K562 (cell line): ENCODE data around the gene LAMTOR4. TPM values are rescaled to one million over a fixed set of nuclear protein-coding genes. Genes with fewer than 3 reads are reported as not detected.
"Not testable (repeated sequence)": the region's sequence is repeated elsewhere in the genome, so short reads cannot be mapped to it uniquely, and the experiment has no call there.

Experiments used
- ATAC-seq: fragments of 200-7000 bp; cut with Tn5 transposase; 3 replicates; pipeline ENCODE4 v1.9.1; 2020; ENCODE audit warnings: moderate library complexity
- BruUV-seq: library from RNA; stranded (reverse); fragments of 400-500 nt; replicated peaks from 2 replicates; lab custom pipeline; 2021; lab: Mats Ljungman, UMichigan
- CTCF ChIA-PET: fragments of 300-600 bp; formaldehyde crosslinking; extraction: SDS; loops from one replicate; lab custom pipeline; 2021; ENCODE audit warnings: low intra/inter-chr PET ratio; lab: Yijun Ruan, JAX
- POLR2A ChIA-PET: fragments of 300-600, 350-650 bp; sonication (Branson Sonifier 250); formaldehyde crosslinking; extraction: SDS; loops from one replicate; lab custom pipeline; 2021; ENCODE audit warnings: antibody characterized with exemption, inconsistent platforms; lab: Yijun Ruan, JAX
- DNase-seq, 4 experiments: peaks; one replicate each; pipeline versions ENCODE4 v3.0.0 to v3.0.0-alpha.2; 2011 to 2018; ENCODE audit warnings: low spot score in 3 of 4, mixed read lengths in 3 of 4; ENCODE audit errors: extremely low read depth in 1 of 4
- FAIRE-seq: peaks from 2 replicates; lab custom pipeline; 2011; peaks lifted over from hg19 to GRCh38; lab: Jason Lieb, UNC
- H2AFZ ChIP-seq: 2 replicates; pipeline ENCODE4 v1.6.0; 2011; ENCODE audit warnings: low read depth, low read length, control low read depth, inconsistent platforms
- H3K27ac ChIP-seq: fragments of 200-600 bp; 3 replicates; pipeline ENCODE4 v1.8.0; 2011; ENCODE audit warnings: low read depth, mild to moderate bottlenecking, control low read depth, inconsistent platforms, low read length, moderate library complexity, mixed read lengths; ENCODE audit errors: extremely low read depth
- H3K27me3 ChIP-seq, 2 experiments: fragments of 300-600 bp in 1 of 2; 2 replicates in 1 of 2; 3 replicates in 1 of 2; pipeline versions ENCODE4 v1.6.0 to v1.8.0; 2011; ENCODE audit warnings: inconsistent platforms in 2 of 2, low read length in 2 of 2, mild to moderate bottlenecking in 1 of 2, mixed read lengths in 1 of 2, moderate library complexity in 1 of 2; ENCODE audit not compliant: control insufficient read depth in 2 of 2, insufficient read depth in 2 of 2
- H3K36me3 ChIP-seq: fragments of 300-600 bp; 3 replicates; pipeline ENCODE4 v1.8.0; 2011; ENCODE audit warnings: mild to moderate bottlenecking, low read length, inconsistent platforms; ENCODE audit not compliant: control insufficient read depth, insufficient read depth
- H3K4me1 ChIP-seq, 2 experiments: fragments of 200-600 bp in 1 of 2; replicated peaks in 1 of 2; 2 replicates in 1 of 2; 3 replicates in 1 of 2; pipeline versions ENCODE4 v1.5.1 to v1.8.0; 2011; ENCODE audit warnings: inconsistent platforms in 2 of 2, low read length in 2 of 2, mild to moderate bottlenecking in 1 of 2, mixed read lengths in 1 of 2, moderate library complexity in 1 of 2; ENCODE audit not compliant: control insufficient read depth in 2 of 2, insufficient read depth in 2 of 2
- H3K4me2 ChIP-seq: 2 replicates; pipeline ENCODE4 v1.6.1; 2011; ENCODE audit warnings: low read length, control low read depth, inconsistent platforms, mixed read lengths; ENCODE audit not compliant: insufficient read depth
- H3K4me3 ChIP-seq: fragments of 200-600 bp; sonication (generic), shearing (Covaris generic); 2 replicates; pipeline ENCODE4 v1.5.1; 2016; ENCODE audit warnings: control low read depth, inconsistent platforms
- H3K79me2 ChIP-seq: fragments of 200-600 bp; 3 replicates; pipeline ENCODE4 v1.8.0; 2011; ENCODE audit warnings: low read length, inconsistent platforms; ENCODE audit not compliant: control insufficient read depth, insufficient read depth
- H3K9ac ChIP-seq, 2 experiments: 2 replicates each; pipeline versions ENCODE4 v1.6.0 to v1.6.1; 2011; ENCODE audit warnings: low read depth in 2 of 2, low read length in 2 of 2, control low read depth in 1 of 2, inconsistent platforms in 1 of 2, mild to moderate bottlenecking in 1 of 2, mixed read lengths in 1 of 2; ENCODE audit not compliant: insufficient read depth in 1 of 2
- H3K9me1 ChIP-seq: one replicate; pipeline ENCODE4 v1.6.0; 2011; ENCODE audit warnings: inconsistent platforms, mild to moderate bottlenecking, low read length, moderate library complexity; ENCODE audit not compliant: control insufficient read depth, insufficient read depth
- H3K9me3 ChIP-seq: replicated peaks from 2 replicates; pipeline ENCODE4 v1.5.1; 2011; ENCODE audit warnings: low read depth, low read length, inconsistent platforms; ENCODE audit not compliant: control insufficient read depth, insufficient read depth
- H4K20me1 ChIP-seq: replicated peaks from 2 replicates; pipeline ENCODE4 v1.6.1; 2011; ENCODE audit warnings: low read length, inconsistent platforms, mixed read lengths; ENCODE audit not compliant: control insufficient read depth, insufficient read depth
- L3MBTL2 ChIP-seq: fragments of 450-650 bp; IDR thresholded peaks from 2 replicates; pipeline ENCODE4 v1.6.1; 2016; ENCODE audit warnings: mild to moderate bottlenecking, moderate library complexity
- ZNF121 ChIP-seq: sonication (generic); formaldehyde crosslinking; conservative IDR thresholded peaks from 2 replicates; pipeline ENCODE4 v1.8.0; 2022; ENCODE audit warnings: missing genetic modification reagents
- WGBS: fragments of 100-300 bp; shearing (Covaris generic); methylation state at CpG from one replicate; pipeline ENCODE4 v1.1.6; 2016; ENCODE audit warnings: low coverage, mixed read lengths; ENCODE audit not compliant: insufficient coverage; ENCODE audit errors: missing lambda C conversion rate; 5-methylcytosine and 5-hydroxymethylcytosine counted together
- in situ Hi-C: fragments of 300-500 bp; cut with MboI; formaldehyde crosslinking; loops from 4 replicates; pipeline ENCODE4 v1.15.0; 2018; ENCODE audit warnings: inconsistent platforms, mixed read lengths
- intact Hi-C: fragments of 100-400 bp; cut with micrococcal nuclease; formaldehyde crosslinking; loops from 2 replicates; pipeline ENCODE4 v1.14.2; 2022
- polyA plus RNA-seq, 8 experiments: library from polyadenylated mRNA; depleted of rRNA in 4 of 8; stranded (reverse) in 5 of 8; unstranded in 3 of 8; fragments of >200 nt; fragmentation: Nextera tagmentation in 2 of 8; fragmentation: Illumina TruSeq in 1 of 8; extraction: Ambion mirVana in 2 of 8; extraction: Trizol in 1 of 8; gene quantifications; 2 replicates each; pipeline versions ENCODE4 v1.2.1 to v1.2.3, GENCODE V29; 2011 to 2014; ENCODE audit warnings: inconsistent platforms in 1 of 8, missing spikeins in 1 of 8
- total RNA-seq, 7 experiments: library from RNA; depleted of rRNA in 6 of 7; stranded (reverse); fragments of >200 nt in 6 of 7; fragmentation: Illumina TruSeq in 2 of 7; extraction: Trizol in 2 of 7; gene quantifications; 2 replicates each; pipeline versions ENCODE4 v1.2.1 to v1.2.3, GENCODE V29; 2011 to 2021; ENCODE audit warnings: low replicate concordance in 1 of 7

LAMTOR4 gene
- total and polyA plus RNA-seq, 9 of the 15 experiments (the other 6 are each of a cell fraction or from before 2014, with no cell fraction given): 79.6 to 314 (median 195) TPM

- in situ Hi-C loops, H3K36me3 ChIP-seq, H3K9me3 ChIP-seq, intact Hi-C loops, H3K27ac ChIP-seq, FAIRE-seq, H3K4me3 ChIP-seq, BruUV-seq, DNase-seq, H3K4me2 ChIP-seq, H3K27me3 ChIP-seq, H2AFZ ChIP-seq, H4K20me1 ChIP-seq, ATAC-seq, H3K79me2 ChIP-seq, H3K9ac ChIP-seq, H3K9me1 ChIP-seq, CTCF ChIA-PET: not testable (repeated sequence)
- POLR2A ChIA-PET: interaction anchor here (1.1 kb wide), 1 partner anchor 13 kb away, joined by 3 read pairs; no protein-coding TSS in a partner anchor
- peak; percentile 81 for TF ChIP-seq ZNF121 (CRISPR knock-in tag)
- WGBS: 64% methylated on average over 3 of the region's 3 CpGs
- H3K4me1 ChIP-seq: peaks cover 8 to 20% of the 10 kb centered on the region in 2 experiments; a peak in 4 of 5 replicates
Observed at GRCh38 chr7:100180084-100180483, 31.4 kb downstream of the LAMTOR4 start.

- H3K9ac ChIP-seq, ATAC-seq, FAIRE-seq, in situ Hi-C loops, CTCF ChIA-PET, DNase-seq, H3K36me3 ChIP-seq, H3K27me3 ChIP-seq, H3K4me3 ChIP-seq, H3K79me2 ChIP-seq, H3K9me3 ChIP-seq, H3K27ac ChIP-seq, BruUV-seq, H3K4me1 ChIP-seq, H3K9me1 ChIP-seq, H4K20me1 ChIP-seq, H3K4me2 ChIP-seq, intact Hi-C loops, H2AFZ ChIP-seq: not testable (repeated sequence)
- POLR2A ChIA-PET: interaction anchor here (0.6 to 1.0 kb wide), 2 partner anchors 8 to 473 kb away, joined by 3 to 6 read pairs; no protein-coding TSS in a partner anchor
- 20% methylated on average over 6 of the region's 6 CpGs for WGBS
- 0 out of 2 replicates have a peak, but pooled peaks have one; percentile 24 for TF ChIP-seq L3MBTL2
Observed at GRCh38 chr7:100182616-100183015, 33.9 kb downstream of the LAMTOR4 start.

DNA sequence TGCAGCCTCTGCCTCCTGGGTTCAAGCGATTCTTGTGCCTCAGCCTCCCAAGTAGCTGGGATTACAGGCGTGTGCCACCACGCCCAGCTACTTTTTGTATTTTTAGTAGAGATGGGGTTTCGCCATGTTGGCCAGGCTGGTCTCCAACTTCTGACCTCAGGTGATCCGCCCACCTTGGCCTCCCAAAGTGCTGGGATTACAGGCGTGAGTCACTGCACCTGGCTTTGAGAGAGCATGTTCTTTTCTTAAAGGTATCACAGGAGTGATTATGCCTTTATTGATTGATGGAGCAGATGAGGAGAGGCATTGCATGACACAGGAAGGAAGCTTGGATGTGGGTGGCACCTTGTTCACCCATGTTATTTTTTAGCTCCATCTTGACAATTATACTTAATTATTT lies 34.4 kb downstream of the LAMTOR4 start:
- H3K27ac ChIP-seq, BruUV-seq, DNase-seq, H3K9me3 ChIP-seq, H3K27me3 ChIP-seq, ATAC-seq, in situ Hi-C loops, H4K20me1 ChIP-seq, FAIRE-seq, H3K79me2 ChIP-seq, H3K9ac ChIP-seq, H3K4me2 ChIP-seq, H3K9me1 ChIP-seq, H3K4me3 ChIP-seq, CTCF ChIA-PET, intact Hi-C loops, H3K4me1 ChIP-seq, H3K36me3 ChIP-seq, H2AFZ ChIP-seq: not testable (repeated sequence)
- POLR2A ChIA-PET: interaction anchor here (0.6 kb wide), 1 partner anchor 472 kb away, joined by 3 read pairs; no protein-coding TSS in a partner anchor
- WGBS: 46% methylated on average over 6 of the region's 6 CpGs
